GM15510 (cell line): Measurements from ENCODE around the gene PAQR7.

Experiments
- POLR2A ChIP-seq: IDR thresholded peaks from 3 replicates; pipeline ENCODE4 v1.6.1; 2011; ENCODE audit warnings: borderline replicate concordance; ENCODE audit not compliant: insufficient read length; ENCODE audit errors: extremely low read depth

The PAQR7 gene

GRCh38 chr1:25890239-25891034, 14.9 kb upstream of the PAQR7 start:
- TF ChIP-seq POLR2A, result no peak

DNA sequence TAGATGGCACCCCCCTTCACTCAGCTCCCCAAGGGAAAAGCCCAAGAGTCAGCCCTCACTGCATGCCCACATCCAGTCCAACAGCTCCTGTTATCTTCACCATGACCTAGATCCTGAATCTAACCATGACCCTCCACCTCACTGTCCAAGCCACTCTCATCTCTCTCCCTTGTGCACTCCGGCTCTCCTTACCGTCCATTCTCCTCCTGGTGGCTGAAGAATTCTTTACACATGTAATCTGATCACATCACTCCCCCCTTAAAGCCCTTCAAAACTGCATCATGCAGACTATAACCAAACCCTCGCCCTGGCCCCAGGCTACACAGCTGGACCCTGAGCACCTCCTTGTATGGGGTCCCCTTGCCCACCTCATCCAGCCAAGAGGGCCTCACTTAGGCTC, 14.0 kb upstream of the PAQR7 start:
- no peak for TF ChIP-seq POLR2A

DNA sequence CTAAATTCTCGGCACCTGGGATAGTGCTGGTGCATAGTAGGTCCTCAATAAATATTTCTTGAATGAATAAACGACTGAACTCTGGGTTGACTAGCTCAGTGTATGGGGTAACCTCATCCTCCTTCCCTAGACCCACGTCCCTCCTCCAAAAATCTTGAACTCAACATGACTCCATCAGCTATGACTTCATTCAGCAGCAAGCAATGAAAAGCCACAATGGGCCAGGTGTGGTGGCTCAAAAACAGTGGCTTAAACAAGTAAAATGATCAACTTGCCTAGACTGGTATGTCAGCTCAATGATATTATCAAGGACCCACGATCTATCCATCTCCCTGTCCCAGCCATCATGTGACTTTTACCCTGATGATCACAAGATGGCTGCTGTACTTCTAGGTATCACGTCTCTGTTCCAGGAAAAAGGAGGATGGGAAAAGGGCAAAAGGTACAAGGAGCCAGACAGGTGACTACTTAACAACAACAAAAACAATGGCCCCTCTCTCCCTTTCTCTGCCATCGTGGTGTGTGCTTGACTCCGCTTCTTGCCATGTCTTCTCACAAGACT, 13.0 kb upstream of the PAQR7 start:
- TF ChIP-seq POLR2A, result no peak

DNA sequence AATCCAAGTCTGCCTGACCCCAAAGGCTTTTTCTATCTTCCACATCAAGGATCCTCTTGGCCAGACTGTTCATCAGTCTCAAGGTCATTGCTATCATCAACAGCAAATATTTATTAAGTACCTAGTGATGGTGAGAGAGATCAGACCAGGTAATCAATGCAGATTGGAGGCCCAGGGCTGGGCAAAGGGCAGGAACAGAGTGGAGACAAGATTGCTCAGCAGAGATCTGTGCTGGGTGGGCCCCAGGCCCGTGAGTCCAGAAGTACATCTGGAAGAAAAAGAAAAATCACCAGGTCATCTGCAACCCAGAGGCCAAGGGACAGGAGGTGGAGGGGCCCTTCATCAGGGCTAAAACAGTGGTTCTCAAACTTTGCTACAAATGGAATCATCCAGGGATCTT, 10.1 kb upstream of the PAQR7 start:
- TF ChIP-seq POLR2A, result no peak

DNA sequence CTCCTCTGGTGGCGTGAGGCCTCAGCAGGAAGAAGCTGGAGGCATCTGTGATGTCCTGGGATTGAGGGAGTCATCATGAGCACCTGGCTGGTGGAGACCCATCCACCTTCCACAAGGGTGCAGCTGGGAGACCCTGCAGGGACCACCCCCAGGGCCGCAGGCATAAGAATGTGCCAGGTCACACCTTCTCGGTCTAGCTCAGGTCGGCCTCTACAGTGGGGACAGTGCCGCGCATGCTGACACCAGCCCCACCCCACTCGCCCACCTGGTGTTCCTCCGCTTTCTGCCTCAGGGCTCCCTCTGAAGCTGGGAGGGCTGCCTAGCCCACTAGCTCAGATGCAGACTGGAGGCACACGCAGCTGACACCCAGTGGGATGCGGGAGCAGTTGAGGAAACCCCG, 5.8 kb upstream of the PAQR7 start:
- no peak for TF ChIP-seq POLR2A

- no peak for TF ChIP-seq POLR2A
Measured at GRCh38 chr1:25880518-25880917, 5.0 kb upstream of the PAQR7 start.

DNA sequence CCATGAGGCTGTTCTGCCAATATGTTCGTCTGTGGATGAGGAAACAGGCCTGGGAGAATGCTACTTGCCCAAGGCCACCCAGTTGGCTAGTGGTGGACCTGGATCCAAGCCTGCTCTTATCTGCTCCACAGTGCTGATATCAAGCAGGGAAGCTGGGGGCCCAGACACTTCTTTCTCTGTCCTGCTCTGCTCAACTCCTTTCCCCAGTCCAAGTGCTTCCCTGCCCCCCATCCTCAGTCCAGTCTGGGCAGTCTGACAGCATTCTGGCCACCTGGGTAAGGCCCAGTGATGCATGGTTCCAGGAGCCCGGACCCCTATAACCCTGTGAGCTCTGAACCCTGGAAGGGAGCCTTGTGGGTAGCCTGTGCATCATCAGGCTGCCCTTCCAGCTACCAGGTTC, 4.2 kb upstream of the PAQR7 start:
- no peak for TF ChIP-seq POLR2A

DNA sequence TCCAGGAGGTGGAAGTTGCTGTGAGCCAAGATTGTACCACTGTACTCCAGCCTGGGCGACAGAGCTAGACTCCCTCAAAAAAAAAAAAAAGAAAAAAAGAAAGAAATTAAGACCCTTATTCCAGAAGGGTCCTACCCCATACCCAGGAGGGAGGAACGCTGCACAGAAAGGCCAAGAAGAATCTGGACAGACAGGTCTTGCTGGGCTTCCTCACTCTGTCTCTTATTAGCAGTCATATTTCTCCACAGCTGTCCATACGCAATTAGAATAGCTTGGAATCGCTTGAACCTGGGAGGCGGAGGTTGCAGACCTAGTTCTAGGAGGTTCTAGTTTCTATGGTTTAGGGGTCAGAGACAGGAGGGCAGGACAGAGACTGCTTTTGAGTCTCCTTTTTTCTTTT, 3.2 kb upstream of the PAQR7 start:
- TF ChIP-seq POLR2A, result no peak

GRCh38 chr1:25877155-25877554, 1.6 kb upstream of the PAQR7 start:
- TF ChIP-seq POLR2A, result no peak

- TF ChIP-seq POLR2A, result no peak
Measured at GRCh38 chr1:25876693-25877077, 1.2 kb upstream of the PAQR7 start.

- TF ChIP-seq POLR2A, result no peak
Measured at GRCh38 chr1:25875856-25876692, 566 bp upstream of the PAQR7 start.

DNA sequence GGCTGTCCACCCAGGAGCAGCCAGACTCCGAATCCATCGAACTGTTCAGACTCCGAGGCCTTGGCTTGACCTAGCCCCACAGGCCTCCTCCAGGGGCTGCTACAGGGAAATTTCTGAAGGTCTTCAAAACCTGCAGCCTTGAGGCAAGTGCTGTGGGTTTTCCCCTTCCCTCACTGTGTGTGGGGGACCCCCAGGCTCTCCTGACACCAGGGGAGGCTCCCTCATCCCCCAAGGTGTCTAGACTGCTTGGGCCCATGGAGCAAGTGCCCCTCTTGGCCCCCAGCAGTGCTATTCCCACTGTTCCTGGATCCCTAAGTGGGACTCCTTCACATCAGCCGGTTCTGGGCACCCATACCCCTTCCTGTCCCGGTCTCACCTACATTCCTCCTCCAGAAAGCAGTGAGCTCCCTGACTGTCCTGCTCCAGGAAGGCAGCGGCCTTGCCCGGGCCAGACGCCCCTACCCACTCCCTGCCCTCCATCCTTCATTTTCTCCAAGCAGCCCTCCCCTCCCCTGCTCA, 814 bp downstream of the PAQR7 start:
- TF ChIP-seq POLR2A, result no peak

- no peak for TF ChIP-seq POLR2A
Measured at GRCh38 chr1:25874209-25874608, 1.3 kb downstream of the PAQR7 start.

- no peak for TF ChIP-seq POLR2A
Measured at GRCh38 chr1:25873120-25873519, 2.4 kb downstream of the PAQR7 start.

DNA sequence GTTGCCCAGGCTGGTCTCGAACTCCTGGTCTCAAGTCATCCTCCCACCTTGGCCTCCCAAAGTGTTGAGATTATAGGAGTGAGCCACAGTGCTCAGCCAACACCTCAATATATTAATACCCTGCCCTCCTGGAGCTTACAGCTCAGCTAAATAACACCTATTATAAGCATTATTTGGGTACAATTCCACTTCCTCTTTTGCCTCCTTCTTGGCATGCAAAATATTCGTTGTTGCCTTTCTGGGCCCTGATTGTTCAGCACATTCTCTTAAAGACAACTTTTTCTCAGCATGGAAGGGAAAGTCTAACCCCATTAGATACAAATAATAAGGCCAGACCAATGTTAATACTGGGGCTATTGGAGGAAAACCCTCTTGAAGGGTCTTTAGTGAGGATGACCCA, 2.8 kb downstream of the PAQR7 start:
- no peak for TF ChIP-seq POLR2A

- TF ChIP-seq POLR2A, result no peak
Measured at GRCh38 chr1:25871704-25872494, 3.6 kb downstream of the PAQR7 start.
